IgD-negative memory B cell (primary cell): ENCODE measurements around the gene RAB3GAP1. TPM values are rescaled to one million over a fixed set of nuclear protein-coding genes. Genes with fewer than 3 reads are reported as not detected.

ENCODE experiments used
- H3K27ac Mint-ChIP-seq, 3 donors: one replicate each; pipeline ENCODE4 v1.8.0; 2020 to 2022; ENCODE audit warnings: mild to moderate bottlenecking in 3 of 3, mixed read lengths in 3 of 3, moderate library complexity in 1 of 3
- H3K27me3 Mint-ChIP-seq: one replicate; pipeline ENCODE4 v1.8.0; 2021; ENCODE audit warnings: mixed read lengths
- H3K36me3 Mint-ChIP-seq: one replicate; pipeline ENCODE4 v1.8.0; 2020; ENCODE audit warnings: mild to moderate bottlenecking, mixed read lengths
- H3K4me1 Mint-ChIP-seq, 3 donors: one replicate each; pipeline ENCODE4 v1.8.0; 2020 to 2022; ENCODE audit warnings: mixed read lengths in 3 of 3, mild to moderate bottlenecking in 1 of 3
- H3K4me3 Mint-ChIP-seq, 4 donors: one replicate each; pipeline ENCODE4 v1.8.0; 2020 to 2022; ENCODE audit warnings: mild to moderate bottlenecking in 4 of 4, mixed read lengths in 4 of 4, moderate library complexity in 3 of 4
- H3K9me3 Mint-ChIP-seq, 3 donors: one replicate each; pipeline ENCODE4 v1.8.0; 2020 to 2021; ENCODE audit warnings: mixed read lengths in 3 of 3, mild to moderate bottlenecking in 1 of 3
- polyA plus RNA-seq: library from polyadenylated mRNA; unstranded; fragments of 300-500 nt; fragmentation: Illumina TruSeq; gene quantifications from one replicate; pipeline ENCODE4 v1.2.3, GENCODE V29; 2021

RAB3GAP1 gene
- polyA plus RNA-seq, 1 donor from 2014 or later, result 17.9 TPM

DNA sequence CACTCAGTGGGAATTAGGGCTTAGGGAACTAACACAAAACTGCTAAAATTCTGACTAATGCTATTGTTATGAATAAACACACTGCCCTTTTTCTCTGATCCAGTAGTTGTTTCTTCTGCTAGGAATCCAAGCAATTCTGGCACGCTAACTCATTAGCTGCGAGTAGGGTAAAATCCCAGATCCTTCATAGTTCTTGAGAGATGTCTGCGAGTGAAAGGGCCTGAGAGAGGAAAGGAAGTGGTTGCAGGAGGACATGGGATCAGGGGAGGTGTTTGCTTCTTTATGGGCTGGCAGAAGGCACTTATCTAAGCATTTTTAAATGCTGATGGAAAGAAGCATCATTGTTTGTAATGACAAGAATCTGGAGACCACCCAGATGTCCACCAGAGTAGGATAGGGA, 14.3 kb upstream of the RAB3GAP1 start:
- H3K36me3 Mint-ChIP-seq, result no peaks in the 10 kb centered on the region
- H3K27ac Mint-ChIP-seq, result no peak overlapping the region
- H3K4me3 Mint-ChIP-seq, result no peak overlapping the region
- no peaks in the 10 kb centered on the region for H3K4me1 Mint-ChIP-seq
- H3K9me3 Mint-ChIP-seq, result no peaks in the 10 kb centered on the region
- peaks cover 4% of the 10 kb centered on the region for H3K27me3 Mint-ChIP-seq

DNA sequence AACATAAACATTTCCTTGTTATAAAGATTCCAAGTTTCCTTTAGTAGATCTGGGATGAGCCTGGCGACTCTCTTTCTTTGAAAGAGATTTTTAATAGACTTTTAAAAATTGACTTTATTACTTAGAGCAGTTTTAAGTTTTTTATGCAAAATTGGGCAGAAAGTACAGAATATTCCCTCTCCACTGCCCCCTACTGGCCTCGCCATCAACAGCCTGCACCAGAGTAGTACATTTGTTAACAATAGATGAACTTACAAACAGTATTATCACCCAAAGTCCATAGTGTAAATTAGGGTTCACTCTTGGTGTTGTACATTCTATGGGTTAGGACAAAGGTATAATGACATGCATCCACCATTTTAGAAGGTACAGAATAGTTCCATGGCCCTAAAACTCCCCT, 8.7 kb upstream of the RAB3GAP1 start:
- H3K27me3 Mint-ChIP-seq, result peaks cover 6% of the 10 kb centered on the region

DNA sequence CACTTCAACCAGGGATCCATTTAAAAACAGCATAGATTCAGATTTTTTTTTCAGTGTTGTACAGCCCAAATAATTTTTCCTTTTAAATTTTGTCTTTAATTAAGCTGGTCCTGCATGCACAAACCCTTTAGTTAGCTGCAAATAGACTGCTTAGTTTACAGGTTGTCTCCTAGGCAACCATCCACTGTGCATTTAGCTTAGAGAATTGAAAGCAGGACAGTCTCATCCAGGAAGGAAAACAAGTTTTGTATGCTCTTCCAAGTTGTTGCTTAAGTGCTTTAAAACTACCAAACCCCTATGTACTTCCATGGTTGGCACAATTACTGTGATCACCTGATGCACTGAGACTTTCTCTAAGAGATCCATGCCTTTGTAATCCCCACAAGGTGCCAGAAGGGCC, 4.8 kb upstream of the RAB3GAP1 start, which contains the start of gene MAP3K19:
TSS of gene MAP3K19 (minus strand) at position 148 of the 400 bp plus-strand sequence. CDS start 22,800 bp downstream, outside the sequence.
- Mint-ChIP-seq H3K4me3 (peak within 1 kb of the TSS in 1 of 4 donors; percentile 47), H3K9me3 (no peaks in the 10 kb centered on the region), H3K36me3 (no peaks in the 10 kb centered on the region), H3K27me3 (peaks cover 4% of the 10 kb centered on the region), H3K4me1 (peaks cover 2 to 8% (median 7%) of the 10 kb centered on the region in 3 donors), H3K27ac (peak within 1 kb of the TSS in 1 of 3 donors; percentile 53)

More for the DNA sequence above, 8.7 kb upstream of the RAB3GAP1 start:
- Mint-ChIP-seq H3K9me3 (no peaks in the 10 kb centered on the region), H3K4me3 (no peak overlapping the region), H3K4me1 (no peaks in the 10 kb centered on the region), H3K36me3 (no peaks in the 10 kb centered on the region), H3K27ac (no peak overlapping the region)

DNA sequence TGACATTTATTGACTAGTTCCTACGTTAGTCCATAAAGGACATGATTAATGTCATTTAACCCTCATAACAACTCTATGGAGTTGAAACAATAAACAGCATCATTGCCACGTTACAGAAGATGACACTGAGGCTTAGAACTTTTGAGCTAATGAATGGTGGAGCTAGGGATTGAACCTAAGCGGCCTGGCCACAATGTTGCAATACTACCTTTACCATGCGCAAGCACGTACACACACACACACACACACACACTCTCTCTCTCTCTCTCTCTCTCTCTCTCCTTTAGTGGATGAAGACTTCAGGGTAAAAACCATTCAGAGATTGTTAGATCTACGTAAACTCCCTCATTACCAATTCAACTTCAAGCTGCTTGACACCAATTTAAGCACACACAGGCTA, 4.0 kb upstream of the RAB3GAP1 start:
- H3K27me3 Mint-ChIP-seq, result peaks cover 1% of the 10 kb centered on the region
- H3K27ac Mint-ChIP-seq, result no peak overlapping the region
- no peaks in the 10 kb centered on the region for H3K9me3 Mint-ChIP-seq
- H3K36me3 Mint-ChIP-seq, result peaks cover 1% of the 10 kb centered on the region
- H3K4me3 Mint-ChIP-seq, result no peak overlapping the region
- peaks cover 3 to 12% (median 9%) of the 10 kb centered on the region in 3 donors for H3K4me1 Mint-ChIP-seq

GRCh38 chr2:135050132-135050531, 2.0 kb upstream of the RAB3GAP1 start:
- Mint-ChIP-seq H3K9me3 (no peaks in the 10 kb centered on the region), H3K4me3 (peak overlapping the region in 1 of 4 donors; percentile 80), H3K27me3 (no peaks in the 10 kb centered on the region), H3K36me3 (peaks cover 3% of the 10 kb centered on the region), H3K4me1 (peaks cover 21 to 31% (median 25%) of the 10 kb centered on the region in 3 donors), H3K27ac (peak overlapping the region in 2 of 3 donors; percentile 24 to 100)

DNA sequence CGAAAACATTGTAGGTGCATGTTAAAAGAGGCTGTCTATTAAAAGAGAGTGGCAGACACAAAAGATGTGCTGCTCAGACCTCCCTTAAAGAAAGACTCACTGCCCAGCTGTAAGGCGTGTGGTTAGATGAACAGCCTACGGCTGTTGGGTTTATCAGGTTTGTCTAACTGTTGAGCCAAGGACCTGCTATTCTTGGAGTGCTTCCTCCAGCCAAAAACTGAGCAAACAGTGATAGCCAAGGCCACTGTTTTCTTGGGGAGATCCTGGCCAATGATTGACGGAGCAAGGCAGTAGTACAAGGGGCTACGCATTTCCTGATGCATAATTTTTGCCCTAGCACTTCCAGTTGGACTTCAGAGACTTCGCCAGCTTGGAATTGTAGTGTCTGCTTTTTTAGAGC, 1.4 kb upstream of the RAB3GAP1 start:
- Mint-ChIP-seq H3K36me3 (peaks cover 3% of the 10 kb centered on the region), H3K9me3 (no peaks in the 10 kb centered on the region), H3K27me3 (no peaks in the 10 kb centered on the region), H3K27ac (peak overlapping the region in 1 of 3 donors; percentile 100), H3K4me1 (peaks cover 23 to 31% (median 25%) of the 10 kb centered on the region in 3 donors), H3K4me3 (peak overlapping the region in 3 of 4 donors; percentile 21 to 81 (median 80))

- H3K4me1 Mint-ChIP-seq, result peaks cover 27 to 35% (median 35%) of the 10 kb centered on the region in 3 donors
- H3K36me3 Mint-ChIP-seq, result peaks cover 3% of the 10 kb centered on the region
- H3K4me3 Mint-ChIP-seq, result peak overlapping the region; percentile 97 to 99 (median 98)
- H3K27ac Mint-ChIP-seq, result peak overlapping the region; percentile 98 to 100 (median 98)
- no peaks in the 10 kb centered on the region for H3K27me3 Mint-ChIP-seq
- H3K9me3 Mint-ChIP-seq, result peaks cover 0 to 1% (median 0%) of the 10 kb centered on the region in 3 donors
These were observed 944 bp downstream of the RAB3GAP1 start for GRCh38 chr2:135052997-135053474.

- H3K36me3 Mint-ChIP-seq, result peaks cover 6% of the 10 kb centered on the region
- H3K27ac Mint-ChIP-seq, result no peak overlapping the region
- peaks cover 31 to 46% (median 39%) of the 10 kb centered on the region in 3 donors for H3K4me1 Mint-ChIP-seq
- H3K9me3 Mint-ChIP-seq, result peaks cover 0 to 1% (median 0%) of the 10 kb centered on the region in 3 donors
- peak overlapping the region in 1 of 4 donors; percentile 45 for H3K4me3 Mint-ChIP-seq
- no peaks in the 10 kb centered on the region for H3K27me3 Mint-ChIP-seq
These were observed 3.2 kb downstream of the RAB3GAP1 start for GRCh38 chr2:135055182-135055786.

DNA sequence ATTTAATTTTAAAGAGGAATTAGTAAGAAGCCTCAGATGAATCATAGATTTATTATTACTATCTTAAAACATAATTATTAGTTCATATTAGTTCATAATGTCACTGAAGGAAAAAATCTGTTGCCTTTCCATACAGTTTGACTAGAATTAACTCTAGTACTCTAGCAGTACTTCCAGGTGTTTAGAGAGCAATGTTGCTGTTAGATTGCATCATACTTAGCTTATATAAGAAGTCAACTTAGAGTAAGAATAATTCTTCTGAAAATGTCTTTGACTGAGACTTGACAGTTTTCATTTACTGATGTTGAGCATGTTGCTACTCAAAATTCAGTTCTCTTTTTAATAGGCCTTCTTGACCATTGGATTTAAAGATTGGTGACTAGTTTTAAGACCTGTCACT, 4.7 kb downstream of the RAB3GAP1 start:
- H3K27me3 Mint-ChIP-seq, result no peaks in the 10 kb centered on the region
- peaks cover 33 to 45% (median 36%) of the 10 kb centered on the region in 3 donors for H3K4me1 Mint-ChIP-seq
- peak overlapping the region in 2 of 4 donors; percentile 22 to 67 for H3K4me3 Mint-ChIP-seq
- peaks cover 0 to 1% (median 0%) of the 10 kb centered on the region in 3 donors for H3K9me3 Mint-ChIP-seq
- no peak overlapping the region for H3K27ac Mint-ChIP-seq
- peaks cover 11% of the 10 kb centered on the region for H3K36me3 Mint-ChIP-seq

DNA sequence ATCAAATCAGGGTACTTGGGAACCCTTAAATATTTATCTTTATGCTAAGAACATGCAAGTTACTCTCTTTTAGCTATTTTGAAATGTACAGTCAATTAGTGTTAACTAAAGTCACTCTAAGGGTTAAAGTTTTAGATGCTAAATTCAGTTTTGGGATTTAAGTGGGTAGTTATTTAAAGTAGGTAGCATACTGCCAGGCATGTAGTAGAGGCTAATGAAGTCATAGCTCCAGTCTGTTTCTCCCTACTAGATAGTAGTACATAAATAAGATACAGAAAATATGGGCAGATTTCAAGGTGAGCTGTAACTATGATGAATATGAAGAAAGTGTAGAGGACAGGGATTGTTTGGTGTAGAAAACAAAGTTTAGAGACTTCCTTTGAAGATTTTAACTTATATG, 7.5 kb downstream of the RAB3GAP1 start:
- Mint-ChIP-seq H3K9me3 (peaks cover 0 to 1% (median 0%) of the 10 kb centered on the region in 3 donors), H3K36me3 (peaks cover 20% of the 10 kb centered on the region), H3K27ac (no peak overlapping the region), H3K4me1 (peaks cover 25 to 41% (median 29%) of the 10 kb centered on the region in 3 donors), H3K27me3 (no peaks in the 10 kb centered on the region), H3K4me3 (no peak overlapping the region)

DNA sequence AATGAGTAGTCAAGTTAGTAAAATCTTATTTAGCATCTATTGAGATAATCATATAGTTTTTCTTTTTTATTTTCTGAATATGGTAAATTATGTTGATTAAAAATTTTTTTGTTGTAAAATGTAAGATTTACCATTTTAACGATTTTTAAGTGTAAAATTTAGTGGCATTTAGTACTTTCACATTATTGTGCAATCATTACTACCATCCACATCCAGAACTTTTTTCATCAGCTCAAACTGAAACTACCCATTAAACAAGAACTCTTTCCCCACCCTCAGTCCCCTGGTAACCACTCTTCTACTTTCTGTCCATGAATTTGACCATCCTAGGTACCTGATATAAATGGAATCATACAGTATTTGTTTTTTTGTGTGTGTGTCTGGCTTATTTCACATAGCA, 11.1 kb downstream of the RAB3GAP1 start:
- Mint-ChIP-seq H3K9me3 (no peaks in the 10 kb centered on the region), H3K4me3 (no peak overlapping the region), H3K36me3 (peaks cover 29% of the 10 kb centered on the region), H3K4me1 (peaks cover 16 to 38% (median 27%) of the 10 kb centered on the region in 3 donors), H3K27me3 (no peaks in the 10 kb centered on the region), H3K27ac (no peak overlapping the region)

- no peak overlapping the region for H3K27ac Mint-ChIP-seq
- H3K4me1 Mint-ChIP-seq, result peaks cover 14 to 34% (median 25%) of the 10 kb centered on the region in 3 donors
- H3K27me3 Mint-ChIP-seq, result no peaks in the 10 kb centered on the region
- no peaks in the 10 kb centered on the region for H3K9me3 Mint-ChIP-seq
- H3K4me3 Mint-ChIP-seq, result no peak overlapping the region
- peaks cover 29% of the 10 kb centered on the region for H3K36me3 Mint-ChIP-seq
These were observed 12.1 kb downstream of the RAB3GAP1 start for GRCh38 chr2:135064149-135064548.

GRCh38 chr2:135066710-135067109, 14.6 kb downstream of the RAB3GAP1 start:
- H3K9me3 Mint-ChIP-seq, result no peaks in the 10 kb centered on the region
- peaks cover 27% of the 10 kb centered on the region for H3K36me3 Mint-ChIP-seq
- no peak overlapping the region for H3K4me3 Mint-ChIP-seq
- H3K27me3 Mint-ChIP-seq, result no peaks in the 10 kb centered on the region
- peaks cover 9 to 27% (median 19%) of the 10 kb centered on the region in 3 donors for H3K4me1 Mint-ChIP-seq
- no peak overlapping the region for H3K27ac Mint-ChIP-seq

DNA sequence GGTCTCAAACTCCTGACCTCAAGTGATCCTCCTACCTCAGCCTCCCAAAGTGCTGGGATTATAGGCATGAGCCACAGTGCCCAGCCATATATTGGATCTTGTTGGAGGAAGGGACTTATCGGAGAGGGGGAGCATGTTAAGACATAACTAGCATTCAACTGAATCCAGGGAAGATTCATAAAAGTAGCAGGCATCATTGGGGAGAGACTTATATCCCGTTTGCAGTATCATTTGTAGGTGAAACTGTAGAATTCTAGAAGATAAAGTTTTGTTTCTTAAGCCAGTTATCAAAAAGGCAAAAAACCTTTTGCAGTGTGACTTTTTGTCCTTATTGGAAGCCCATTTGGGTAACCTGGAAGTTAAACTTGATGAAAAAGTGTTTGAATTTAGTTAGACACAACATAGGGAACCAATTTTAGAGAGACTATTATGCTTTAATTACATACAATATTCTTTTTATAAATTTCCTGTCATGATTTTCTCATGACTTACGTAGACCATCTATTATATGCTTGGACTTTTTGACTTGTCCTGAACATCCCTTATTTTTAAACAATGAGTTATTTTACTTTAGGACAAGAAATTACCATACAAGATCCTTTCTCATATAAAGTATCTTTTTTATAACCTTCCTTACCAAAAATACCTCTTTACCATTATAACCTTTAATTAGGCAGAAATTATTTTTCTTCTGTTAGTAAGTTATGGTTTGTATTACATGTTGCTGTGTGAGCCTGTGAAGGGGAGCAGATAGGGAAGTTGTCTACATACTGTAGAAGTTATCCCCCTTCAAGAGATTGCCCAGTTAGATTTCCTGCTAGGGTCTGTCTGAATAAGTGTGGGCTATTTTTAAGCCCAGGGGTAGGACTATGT, 20.3 kb downstream of the RAB3GAP1 start:
- H3K27me3 Mint-ChIP-seq, result no peaks in the 10 kb centered on the region
- peaks cover 23% of the 10 kb centered on the region for H3K36me3 Mint-ChIP-seq
- H3K4me3 Mint-ChIP-seq, result no peak overlapping the region
- peaks cover 1 to 10% (median 8%) of the 10 kb centered on the region in 3 donors for H3K4me1 Mint-ChIP-seq
- H3K9me3 Mint-ChIP-seq, result peaks cover 2 to 4% (median 4%) of the 10 kb centered on the region in 3 donors
- no peak overlapping the region for H3K27ac Mint-ChIP-seq

DNA sequence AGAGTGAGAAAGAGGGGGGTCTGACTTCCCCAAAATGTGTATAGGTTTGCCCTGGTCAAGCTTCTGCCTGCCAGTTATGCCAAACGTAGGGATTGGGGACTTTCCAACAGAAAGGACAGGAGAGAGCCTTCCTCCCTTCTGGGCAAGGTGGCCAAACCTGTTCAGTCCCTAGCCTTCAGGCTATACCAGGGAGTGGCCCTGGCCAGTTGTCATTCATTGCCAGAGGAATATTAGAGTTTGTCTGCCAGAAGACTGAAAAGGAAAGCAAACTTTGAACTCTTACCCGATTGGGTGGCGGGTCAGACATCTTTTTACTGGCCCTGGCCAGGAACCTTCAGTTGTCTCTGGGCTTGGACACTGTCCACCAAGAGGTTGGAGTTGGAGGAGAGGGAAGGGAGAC, 22.1 kb downstream of the RAB3GAP1 start:
- Mint-ChIP-seq H3K27me3 (no peaks in the 10 kb centered on the region), H3K9me3 (peaks cover 2 to 4% (median 4%) of the 10 kb centered on the region in 3 donors), H3K4me1 (peaks cover 5 to 11% (median 10%) of the 10 kb centered on the region in 3 donors), H3K4me3 (no peak overlapping the region), H3K36me3 (peaks cover 18% of the 10 kb centered on the region), H3K27ac (peak overlapping the region in 2 of 3 donors; percentile 40 to 68)
